SJSA1 (cell line): ENCODE results near the gene OR12D2. TPM values are rescaled to one million over a fixed set of nuclear protein-coding genes. Genes with fewer than 3 reads are reported as not detected.
"Not testable (repeated sequence)": the region's sequence is repeated elsewhere in the genome, so short reads cannot be mapped to it uniquely, and the experiment has no call there.

Experiments
- DNase-seq, 2 experiments: peaks; one replicate each; pipeline ENCODE4 v3.0.0-alpha.2; 2015 to 2020; ENCODE audit warnings: low spot score in 2 of 2, low read depth in 1 of 2
- H3K27ac ChIP-seq: fragments of 250-450 bp; sonication (Bioruptor Pico); 2 replicates; pipeline ENCODE4 v1.5.1; 2020; ENCODE audit warnings: mild to moderate bottlenecking, moderate library complexity
- H3K27me3 ChIP-seq: fragments of 250-450 bp; sonication (Bioruptor Pico); replicated peaks from 2 replicates; pipeline ENCODE4 v1.5.1; 2020; ENCODE audit warnings: mild to moderate bottlenecking, moderate library complexity
- H3K36me3 ChIP-seq: fragments of 250-450 bp; sonication (Bioruptor Pico); 2 replicates; pipeline ENCODE4 v1.5.1; 2020; ENCODE audit warnings: mild to moderate bottlenecking
- H3K4me1 ChIP-seq: fragments of 250-450 bp; sonication (Bioruptor Pico); replicated peaks from 2 replicates; pipeline ENCODE4 v1.6.1; 2021; ENCODE audit warnings: mild to moderate bottlenecking
- H3K4me3 ChIP-seq: fragments of 250-450 bp; sonication (Bioruptor Pico); 2 replicates; pipeline ENCODE4 v1.5.1; 2020; ENCODE audit warnings: mild to moderate bottlenecking
- H3K9me3 ChIP-seq: fragments of 250-450 bp; sonication (Bioruptor Pico); replicated peaks from 2 replicates; pipeline ENCODE4 v1.5.1; 2020; ENCODE audit warnings: mild to moderate bottlenecking
- total RNA-seq: library from RNA; depleted of rRNA; stranded (reverse); fragments of >200 nt; shearing (Covaris generic); gene quantifications from 2 replicates; pipeline ENCODE4 v1.2.3, GENCODE V29; 2014; rRNA removed

The OR12D2 gene, protein sequence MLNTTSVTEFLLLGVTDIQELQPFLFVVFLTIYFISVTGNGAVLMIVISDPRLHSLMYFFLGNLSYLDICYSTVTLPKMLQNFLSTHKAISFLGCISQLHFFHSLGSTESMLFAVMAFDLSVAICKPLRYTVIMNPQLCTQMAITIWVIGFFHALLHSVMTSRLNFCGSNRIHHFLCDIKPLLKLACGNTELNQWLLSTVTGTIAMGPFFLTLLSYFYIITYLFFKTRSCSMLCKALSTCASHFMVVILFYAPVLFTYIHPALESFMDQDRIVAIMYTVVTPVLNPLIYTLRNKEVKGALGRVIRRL
- total RNA-seq, result not detected in 2 replicates

- no peaks in the 10 kb centered on the region for H3K36me3 ChIP-seq
- DNase-seq, result no peak
- H3K27me3 ChIP-seq, result no peaks in the 10 kb centered on the region
- H3K9me3 ChIP-seq, result no peaks in the 10 kb centered on the region
- H3K4me3 ChIP-seq, result no peak within 1 kb of the TSS
- no peaks in the 10 kb centered on the region for H3K4me1 ChIP-seq
- H3K27ac ChIP-seq, result no peak within 1 kb of the TSS
These were observed at the start of gene OR12D2 for GRCh38 chr6:29395331-29395730. Gene OR12D2 (plus strand): TSS chr6:29395631. CDS start chr6:29396700, 1,069 bp downstream.

DNA sequence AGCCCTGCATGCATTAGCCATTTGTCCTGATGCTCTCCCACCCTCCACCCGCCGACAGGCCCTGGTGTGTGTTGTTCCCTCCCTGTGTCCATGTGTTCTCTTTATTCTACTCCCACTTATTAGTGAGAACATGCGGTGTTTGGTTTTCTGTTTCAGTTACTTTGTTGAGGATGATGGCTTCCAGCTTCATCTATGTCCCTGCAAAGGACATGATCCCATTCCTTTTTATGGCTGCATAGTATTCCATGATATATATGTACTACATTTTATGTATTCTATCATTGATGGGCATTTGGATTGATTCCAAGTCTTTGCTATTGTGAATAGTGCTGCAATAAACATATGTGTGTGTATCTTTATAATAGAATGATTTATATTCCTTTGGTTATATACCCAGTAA lies 46.1 kb upstream of the OR12D2 start:
- not testable (repeated sequence) for H3K4me1 ChIP-seq, H3K9me3 ChIP-seq, H3K4me3 ChIP-seq, H3K27me3 ChIP-seq, H3K27ac ChIP-seq, DNase-seq, H3K36me3 ChIP-seq

GRCh38 chr6:29354980-29355379 lies 40.5 kb upstream of the OR12D2 start:
- Histone ChIP-seq H3K27ac (no peak overlapping the region), H3K4me3 (no peak overlapping the region), H3K27me3 (no peaks in the 10 kb centered on the region), H3K9me3 (no peaks in the 10 kb centered on the region), H3K4me1 (no peaks in the 10 kb centered on the region), H3K36me3 (no peaks in the 10 kb centered on the region)
- DNase-seq, result no peak

- no peak for DNase-seq
- no peak overlapping the region for H3K27ac ChIP-seq
- H3K9me3 ChIP-seq, result no peaks in the 10 kb centered on the region
- H3K4me3 ChIP-seq, result no peak overlapping the region
- no peaks in the 10 kb centered on the region for H3K27me3 ChIP-seq
- H3K4me1 ChIP-seq, result no peaks in the 10 kb centered on the region
- no peaks in the 10 kb centered on the region for H3K36me3 ChIP-seq
These were observed 39.8 kb upstream of the OR12D2 start for GRCh38 chr6:29355603-29356002.

DNA sequence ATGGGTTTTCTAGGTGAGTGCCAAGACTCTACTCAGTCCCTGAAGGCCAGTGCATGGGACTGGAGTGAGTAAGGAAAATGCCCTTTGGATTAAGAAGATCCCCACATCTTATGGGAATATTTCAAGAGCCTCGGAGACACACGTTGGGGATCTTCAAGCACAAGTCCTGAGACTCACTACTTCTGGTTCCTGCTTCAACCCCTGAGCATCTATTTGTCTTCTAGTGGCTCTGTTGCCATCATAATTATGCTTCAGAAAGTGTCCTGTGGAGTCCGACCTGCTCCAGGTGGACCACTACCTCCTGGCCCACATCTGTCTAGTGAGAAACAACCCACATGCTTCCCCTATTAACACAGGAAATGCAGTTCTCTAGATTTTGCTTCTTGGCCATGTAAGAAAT lies 26.7 kb upstream of the OR12D2 start, which contains the start of gene OR5V1:
Gene OR5V1 (minus strand): TSS at position 101 of the 400 bp plus-strand sequence. CDS start 12,670 bp downstream, outside the sequence.
- H3K27me3 ChIP-seq, result no peaks in the 10 kb centered on the region
- no peak within 1 kb of the TSS for H3K27ac ChIP-seq
- no peaks in the 10 kb centered on the region for H3K9me3 ChIP-seq
- H3K4me3 ChIP-seq, result no peak within 1 kb of the TSS
- no peaks in the 10 kb centered on the region for H3K36me3 ChIP-seq
- DNase-seq, result no peak
- no peaks in the 10 kb centered on the region for H3K4me1 ChIP-seq

DNA sequence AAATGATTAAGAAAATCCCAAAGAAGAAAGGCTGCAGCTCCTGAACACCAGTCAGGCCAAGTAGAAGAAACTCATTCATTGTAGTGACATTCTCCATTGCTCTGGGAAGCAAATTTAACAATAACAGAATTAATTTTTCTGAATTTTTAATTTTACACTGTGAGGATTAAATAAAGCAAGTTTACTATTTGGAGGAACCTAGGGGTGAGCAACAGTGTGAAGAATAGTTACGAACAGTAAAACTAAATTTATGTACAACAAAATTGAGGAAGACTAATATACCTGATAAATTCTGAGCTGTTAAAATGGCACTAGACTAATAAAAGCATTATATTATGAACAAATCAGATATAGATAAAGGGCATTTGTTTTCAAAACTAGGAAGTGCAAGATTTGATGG lies 20.2 kb upstream of the OR12D2 start, which contains the start of gene OR12D3:
Gene OR12D3 (minus strand): TSS at position 101 of the 400 bp plus-strand sequence. CDS start 4 bp downstream, at position 97.
- Histone ChIP-seq H3K4me3 (no peak within 1 kb of the TSS), H3K4me1 (no peaks in the 10 kb centered on the region), H3K36me3 (no peaks in the 10 kb centered on the region), H3K27ac (no peak within 1 kb of the TSS), H3K9me3 (no peaks in the 10 kb centered on the region), H3K27me3 (no peaks in the 10 kb centered on the region)
- DNase-seq, result no peak

DNA sequence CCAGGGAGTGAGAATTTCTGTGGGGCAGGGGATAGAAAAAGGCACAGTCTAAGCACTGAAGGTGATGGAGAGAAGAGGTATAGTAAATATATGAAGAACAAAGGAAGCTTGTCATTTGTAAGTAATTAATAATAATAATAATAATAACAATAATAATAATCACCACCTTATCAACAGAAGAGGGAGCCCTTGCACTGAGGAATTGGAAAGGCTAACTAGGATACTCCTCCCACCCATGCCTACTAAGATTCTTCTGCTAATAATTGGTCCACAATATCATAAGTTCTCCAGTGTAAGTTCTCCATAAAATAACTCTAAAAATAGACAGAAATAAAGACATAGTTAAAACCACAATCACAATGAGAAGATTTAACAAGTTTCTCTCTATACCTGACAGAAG lies 19.4 kb upstream of the OR12D2 start:
- DNase-seq, result no peak
- Histone ChIP-seq H3K4me3 (no peak overlapping the region), H3K27me3 (no peaks in the 10 kb centered on the region), H3K36me3 (no peaks in the 10 kb centered on the region), H3K27ac (no peak overlapping the region), H3K4me1 (no peaks in the 10 kb centered on the region), H3K9me3 (no peaks in the 10 kb centered on the region)

GRCh38 chr6:29388533-29388932 lies 6.9 kb upstream of the OR12D2 start:
- Histone ChIP-seq H3K9me3 (no peaks in the 10 kb centered on the region), H3K27ac (no peak overlapping the region), H3K4me3 (no peak overlapping the region), H3K27me3 (no peaks in the 10 kb centered on the region), H3K4me1 (no peaks in the 10 kb centered on the region), H3K36me3 (no peaks in the 10 kb centered on the region)
- DNase-seq, result no peak

GRCh38 chr6:29399525-29399924 lies 4.1 kb downstream of the OR12D2 start:
- no peaks in the 10 kb centered on the region for H3K27me3 ChIP-seq
- H3K9me3 ChIP-seq, result no peaks in the 10 kb centered on the region
- H3K27ac ChIP-seq, result no peak overlapping the region
- H3K4me1 ChIP-seq, result no peaks in the 10 kb centered on the region
- no peaks in the 10 kb centered on the region for H3K36me3 ChIP-seq
- H3K4me3 ChIP-seq, result no peak overlapping the region
- DNase-seq, result no peak

GRCh38 chr6:29403801-29404200 lies 8.4 kb downstream of the OR12D2 start:
- Histone ChIP-seq H3K4me3 (no peak overlapping the region), H3K4me1 (no peaks in the 10 kb centered on the region), H3K27me3 (no peaks in the 10 kb centered on the region), H3K36me3 (no peaks in the 10 kb centered on the region), H3K27ac (no peak overlapping the region), H3K9me3 (no peaks in the 10 kb centered on the region)
- DNase-seq, result no peak

- H3K4me1 ChIP-seq, result no peaks in the 10 kb centered on the region
- no peak for DNase-seq
- H3K36me3 ChIP-seq, result no peaks in the 10 kb centered on the region
- H3K9me3 ChIP-seq, result no peaks in the 10 kb centered on the region
- no peak within 1 kb of the TSS for H3K4me3 ChIP-seq
- no peaks in the 10 kb centered on the region for H3K27me3 ChIP-seq
- no peak within 1 kb of the TSS for H3K27ac ChIP-seq
These were observed 19.2 kb downstream of the OR12D2 start, which contains the start of gene OR12D1 for GRCh38 chr6:29414588-29414987. Gene OR12D1 (plus strand): TSS chr6:29414928.

DNA sequence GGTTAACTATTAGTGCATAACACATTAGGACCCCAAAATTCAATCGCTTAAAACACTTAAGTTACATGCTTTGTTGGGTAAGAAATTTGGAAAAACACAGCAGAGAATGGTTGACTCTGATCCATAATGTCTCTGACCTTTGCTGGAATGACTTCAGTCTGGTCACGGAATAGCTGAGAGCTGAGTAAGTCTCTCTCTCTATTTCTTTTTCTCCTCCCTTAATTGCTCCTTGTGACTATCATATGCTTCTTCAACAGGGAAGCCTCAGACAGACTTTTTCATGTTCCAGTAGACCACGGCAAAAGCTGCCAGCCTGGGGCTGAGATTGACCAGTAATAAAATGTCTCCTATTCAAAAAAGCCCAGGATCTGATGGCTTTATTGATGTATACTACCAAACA lies 24.1 kb downstream of the OR12D2 start:
- Histone ChIP-seq H3K27ac (no peak overlapping the region), H3K4me3 (no peak overlapping the region), H3K4me1 (no peaks in the 10 kb centered on the region), H3K36me3 (no peaks in the 10 kb centered on the region), H3K9me3 (no peaks in the 10 kb centered on the region), H3K27me3 (no peaks in the 10 kb centered on the region)
- DNase-seq, result no peak

GRCh38 chr6:29424168-29424567 lies 28.7 kb downstream of the OR12D2 start:
- Histone ChIP-seq H3K36me3 (no peaks in the 10 kb centered on the region), H3K4me1 (no peaks in the 10 kb centered on the region), H3K9me3 (no peaks in the 10 kb centered on the region), H3K27ac (no peak overlapping the region), H3K27me3 (no peaks in the 10 kb centered on the region; the same call in 1 of the 2 replicates), H3K4me3 (no peak overlapping the region)
- no peak for DNase-seq

GRCh38 chr6:29424575-29424974 lies 29.1 kb downstream of the OR12D2 start:
- Histone ChIP-seq H3K4me3 (no peak overlapping the region), H3K4me1 (no peaks in the 10 kb centered on the region), H3K36me3 (no peaks in the 10 kb centered on the region), H3K9me3 (no peaks in the 10 kb centered on the region), H3K27me3 (no peaks in the 10 kb centered on the region; the same call in 1 of the 2 replicates), H3K27ac (no peak overlapping the region)
- no peak for DNase-seq
